Measurements from ENCODE around the gene GPR141. TPM values are rescaled to one million over a fixed set of nuclear protein-coding genes. Genes with fewer than 3 reads are reported as not detected.

The GPR141 gene
- total RNA-seq (2021; ENCODE audit: unreplicated experiment) (not detected), Bru-seq, nascent RNA (not detected), BruChase-seq, experiment 1, labeled RNA remaining after a 6-hour chase (not detected), BruChase-seq, experiment 2, labeled RNA remaining after a 2-hour chase (not detected)
- not detected in 2 replicates for polyA plus RNA-seq (2012)
- long read RNA-seq, result 0 reads

- Histone ChIP-seq H3K4me1 (ENCODE audit: control insufficient read depth in 1 of 2, insufficient read depth in 2 of 2, low read length in 2 of 2) (no peaks in the 10 kb centered on the region), H3K4me2 (ENCODE audit: low read length) (no peak within 1 kb of the TSS), H3K36me3 (ENCODE audit: control insufficient read depth in 1 of 2, insufficient read depth in 2 of 2, low read length in 2 of 2) (no peaks in the 10 kb centered on the region), H3K79me2 (ENCODE audit: insufficient read depth, low read length) (no peaks in the 10 kb centered on the region), H3K9ac (ENCODE audit: low read length) (no peak within 1 kb of the TSS), H2AFZ (ENCODE audit: low read depth, low read length, poor library complexity, severe bottlenecking) (no peak within 1 kb of the TSS), H3K9me3 (ENCODE audit: control insufficient read depth in 1 of 2, insufficient read depth in 1 of 2, low read depth in 1 of 2, low read length in 2 of 2) (no peaks in the 10 kb centered on the region), H4K20me1 (ENCODE audit: insufficient read depth) (no peaks in the 10 kb centered on the region), H3K27ac (ENCODE audit: low read depth, low read length) (no peak within 1 kb of the TSS), H3K4me3 (replicated peaks in 1 of 2; ENCODE audit: low read depth in 1 of 2, low read length in 2 of 2) (no peak within 1 kb of the TSS), H3K27me3 (ENCODE audit: insufficient read depth, low read length) (peaks cover 5% of the 10 kb centered on the region; the same call in 1 of the 2 replicates), H3K9me2 (ENCODE audit: insufficient read depth) (no peaks in the 10 kb centered on the region)
- TF ChIP-seq JUND (IDR thresholded peaks at IDR 0.05) (no peak), SP1 (IDR thresholded peaks at IDR 0.05; ENCODE audit: low read depth) (no peak), CBX3 (IDR thresholded peaks at IDR 0.05; ENCODE audit: low read depth) (no peak), ZBTB33 (IDR thresholded peaks at IDR 0.05; ENCODE audit: extremely low read depth, insufficient replicate concordance, low read length) (no peak), ZNF274 (IDR thresholded peaks at IDR 0.05; ENCODE audit: low read depth, low read length) (no peak), SIN3A (IDR thresholded peaks at IDR 0.05; ENCODE audit: low read depth) (no peak), TCF7L2 (IDR thresholded peaks at IDR 0.05; ENCODE audit: borderline replicate concordance, extremely low read depth, insufficient read depth, insufficient read length) (no peak), POLR2A (IDR thresholded peaks at IDR 0.05; ENCODE audit: borderline replicate concordance, extremely low read depth, insufficient read depth, insufficient read length) (no peak), CEBPB (IDR thresholded peaks at IDR 0.05; ENCODE audit: low read depth) (no peak), EZH2 (IDR thresholded peaks at IDR 0.05) (no peak), EZH2phosphoT487 (IDR thresholded peaks at IDR 0.05; ENCODE audit: borderline replicate concordance) (no peak)
- TF ChIP-seq, protein P1, sequence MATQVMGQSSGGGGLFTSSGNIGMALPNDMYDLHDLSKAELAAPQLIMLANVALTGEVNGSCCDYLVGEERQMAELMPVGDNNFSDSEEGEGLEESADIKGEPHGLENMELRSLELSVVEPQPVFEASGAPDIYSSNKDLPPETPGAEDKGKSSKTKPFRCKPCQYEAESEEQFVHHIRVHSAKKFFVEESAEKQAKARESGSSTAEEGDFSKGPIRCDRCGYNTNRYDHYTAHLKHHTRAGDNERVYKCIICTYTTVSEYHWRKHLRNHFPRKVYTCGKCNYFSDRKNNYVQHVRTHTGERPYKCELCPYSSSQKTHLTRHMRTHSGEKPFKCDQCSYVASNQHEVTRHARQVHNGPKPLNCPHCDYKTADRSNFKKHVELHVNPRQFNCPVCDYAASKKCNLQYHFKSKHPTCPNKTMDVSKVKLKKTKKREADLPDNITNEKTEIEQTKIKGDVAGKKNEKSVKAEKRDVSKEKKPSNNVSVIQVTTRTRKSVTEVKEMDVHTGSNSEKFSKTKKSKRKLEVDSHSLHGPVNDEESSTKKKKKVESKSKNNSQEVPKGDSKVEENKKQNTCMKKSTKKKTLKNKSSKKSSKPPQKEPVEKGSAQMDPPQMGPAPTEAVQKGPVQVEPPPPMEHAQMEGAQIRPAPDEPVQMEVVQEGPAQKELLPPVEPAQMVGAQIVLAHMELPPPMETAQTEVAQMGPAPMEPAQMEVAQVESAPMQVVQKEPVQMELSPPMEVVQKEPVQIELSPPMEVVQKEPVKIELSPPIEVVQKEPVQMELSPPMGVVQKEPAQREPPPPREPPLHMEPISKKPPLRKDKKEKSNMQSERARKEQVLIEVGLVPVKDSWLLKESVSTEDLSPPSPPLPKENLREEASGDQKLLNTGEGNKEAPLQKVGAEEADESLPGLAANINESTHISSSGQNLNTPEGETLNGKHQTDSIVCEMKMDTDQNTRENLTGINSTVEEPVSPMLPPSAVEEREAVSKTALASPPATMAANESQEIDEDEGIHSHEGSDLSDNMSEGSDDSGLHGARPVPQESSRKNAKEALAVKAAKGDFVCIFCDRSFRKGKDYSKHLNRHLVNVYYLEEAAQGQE (IDR thresholded peaks at IDR 0.05; ENCODE audit: low read depth), result no peak
- TF ChIP-seq, protein P2, sequence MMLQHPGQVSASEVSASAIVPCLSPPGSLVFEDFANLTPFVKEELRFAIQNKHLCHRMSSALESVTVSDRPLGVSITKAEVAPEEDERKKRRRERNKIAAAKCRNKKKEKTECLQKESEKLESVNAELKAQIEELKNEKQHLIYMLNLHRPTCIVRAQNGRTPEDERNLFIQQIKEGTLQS (IDR thresholded peaks at IDR 0.05), result no peak
- ChIA-PET CTCF (no interaction called here), POLR2A (no interaction called here), RAD21 (ENCODE audit: low non-redundant PET in 1 of 2, low total read pairs in 2 of 2, uncharacterized antibody in 2 of 2, unreplicated experiment in 2 of 2) (no interaction called here)
- DNase-seq (ENCODE audit: low read depth, low spot score), result no peak
- no peak for ATAC-seq
- intact Hi-C loops (cut with micrococcal nuclease), result no loop called here
- BruUV-seq (replicated peaks), result no TSS peak
Observed at GRCh38 chr7:37683246-37684120, at the start of gene GPR141. Gene GPR141, plus strand, starts transcription at chr7:37683766. Its CDS starts 56,628 bp downstream, at chr7:37740394.
